GM12872 (cell line): ENCODE results near the gene NACC2.
A peak's percentile ranks its signal among the peaks of the same experiment; 100 is the strongest.

ENCODE experiments used
- CTCF ChIP-seq: IDR thresholded peaks from 3 replicates; pipeline ENCODE4 v1.5.1; 2011; ENCODE audit warnings: low read depth, mild to moderate bottlenecking, low read length, moderate library complexity; ENCODE audit not compliant: insufficient read depth

The NACC2 gene

GRCh38 chr9:136095070-136096058 lies at the start of gene NACC2:
Gene NACC2, minus strand, starts transcription at chr9:136095289. Its CDS starts 44,768 bp downstream, at chr9:136050521.
- TF ChIP-seq CTCF, result no peak

- TF ChIP-seq CTCF, result no peak
Observed at GRCh38 chr9:136144450-136144849, 49.4 kb upstream of the NACC2 start.

- TF ChIP-seq CTCF, result peak; percentile 46; the same call in 2 of the 3 replicates
Observed at GRCh38 chr9:136143215-136144001, 48.3 kb upstream of the NACC2 start.

GRCh38 chr9:136142859-136143214 lies 47.7 kb upstream of the NACC2 start:
- no peak for TF ChIP-seq CTCF

- TF ChIP-seq CTCF, result no peak
Observed at GRCh38 chr9:136142414-136142796, 47.3 kb upstream of the NACC2 start.

GRCh38 chr9:136141682-136142413 lies 46.8 kb upstream of the NACC2 start:
- no peak for TF ChIP-seq CTCF

GRCh38 chr9:136140966-136141365 lies 45.9 kb upstream of the NACC2 start:
- no peak for TF ChIP-seq CTCF
